Activated naive CD8-positive, alpha-beta T cell treated with anti-CD3 and anti-CD28 coated beads for 36 hours (primary cell): Measurements from ENCODE around the gene GON4L. TPM values are rescaled to one million over a fixed set of nuclear protein-coding genes. Genes with fewer than 3 reads are reported as not detected.
"Not testable (repeated sequence)": the region's sequence is repeated elsewhere in the genome, so short reads cannot be mapped to it uniquely, and the experiment has no call there.

Experiments used
- DNase-seq: peaks from one replicate; pipeline ENCODE4 v3.0.0; 2021
- H3K27ac Mint-ChIP-seq: one replicate; pipeline ENCODE4 v1.8.0; 2022; ENCODE audit warnings: mild to moderate bottlenecking, moderate library complexity, mixed read lengths
- H3K27me3 Mint-ChIP-seq: one replicate; pipeline ENCODE4 v1.8.0; 2022; ENCODE audit warnings: mild to moderate bottlenecking, mixed read lengths
- H3K36me3 Mint-ChIP-seq: one replicate; pipeline ENCODE4 v1.8.0; 2021; ENCODE audit warnings: mild to moderate bottlenecking, mixed read lengths
- H3K4me1 Mint-ChIP-seq: one replicate; pipeline ENCODE4 v1.8.0; 2021; ENCODE audit warnings: mixed read lengths
- H3K4me3 Mint-ChIP-seq: one replicate; pipeline ENCODE4 v1.8.0; 2022; ENCODE audit warnings: mild to moderate bottlenecking, moderate library complexity, mixed read lengths
- H3K9me3 Mint-ChIP-seq: one replicate; pipeline ENCODE4 v1.8.0; 2022; ENCODE audit warnings: mixed read lengths
- total RNA-seq, 2 experiments: library from RNA; stranded (reverse); gene quantifications; one replicate each; pipeline ENCODE4 v1.2.3, GENCODE V29; 2021

Gene GON4L
- total RNA-seq, 2 experiments from 2014 or later, result 39.3 to 41.1 TPM

GRCh38 chr1:155715777-155716176, 141.2 kb downstream of the GON4L start:
- no peak for DNase-seq
- Mint-ChIP-seq H3K27me3 (no peaks in the 10 kb centered on the region), H3K4me3 (no peak overlapping the region), H3K36me3 (peaks cover 15% of the 10 kb centered on the region), H3K9me3 (no peaks in the 10 kb centered on the region), H3K27ac (no peak overlapping the region), H3K4me1 (peaks cover 7% of the 10 kb centered on the region)

GRCh38 chr1:155715056-155715455, 142.0 kb downstream of the GON4L start:
- DNase-seq, H3K27ac Mint-ChIP-seq, H3K4me1 Mint-ChIP-seq, H3K27me3 Mint-ChIP-seq, H3K4me3 Mint-ChIP-seq, H3K9me3 Mint-ChIP-seq: not testable (repeated sequence)
- H3K36me3 Mint-ChIP-seq, result peaks cover 14% of the 10 kb centered on the region

DNA sequence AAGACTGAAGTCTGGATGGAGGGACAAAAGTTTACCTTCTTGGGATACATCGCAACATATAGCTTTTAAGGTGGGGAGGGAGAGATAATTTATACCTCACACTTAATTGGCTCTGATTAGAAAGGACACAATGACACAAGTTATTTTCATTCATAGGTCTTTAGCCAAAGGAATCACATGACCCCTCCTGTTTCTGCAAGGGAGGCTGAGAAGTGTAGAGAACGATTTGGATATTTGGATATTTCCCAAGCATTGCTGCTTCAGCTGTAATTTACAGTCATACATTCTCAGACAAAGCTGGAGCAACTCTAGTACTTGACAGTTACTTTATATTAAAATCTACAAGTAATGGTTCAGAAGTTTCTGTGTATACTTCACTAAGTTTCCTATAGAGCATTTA, 143.9 kb downstream of the GON4L start:
- Mint-ChIP-seq H3K27me3 (no peaks in the 10 kb centered on the region), H3K4me3 (no peak overlapping the region), H3K36me3 (peaks cover 16% of the 10 kb centered on the region), H3K4me1 (peaks cover 9% of the 10 kb centered on the region), H3K27ac (no peak overlapping the region), H3K9me3 (no peaks in the 10 kb centered on the region)
- DNase-seq, result no peak

- not testable (repeated sequence) for H3K27ac Mint-ChIP-seq, DNase-seq, H3K4me3 Mint-ChIP-seq, H3K27me3 Mint-ChIP-seq, H3K9me3 Mint-ChIP-seq
- Mint-ChIP-seq H3K4me1 (peaks cover 13% of the 10 kb centered on the region), H3K36me3 (peaks cover 17% of the 10 kb centered on the region)
Observed at GRCh38 chr1:155712636-155713035, 144.4 kb downstream of the GON4L start.

DNA sequence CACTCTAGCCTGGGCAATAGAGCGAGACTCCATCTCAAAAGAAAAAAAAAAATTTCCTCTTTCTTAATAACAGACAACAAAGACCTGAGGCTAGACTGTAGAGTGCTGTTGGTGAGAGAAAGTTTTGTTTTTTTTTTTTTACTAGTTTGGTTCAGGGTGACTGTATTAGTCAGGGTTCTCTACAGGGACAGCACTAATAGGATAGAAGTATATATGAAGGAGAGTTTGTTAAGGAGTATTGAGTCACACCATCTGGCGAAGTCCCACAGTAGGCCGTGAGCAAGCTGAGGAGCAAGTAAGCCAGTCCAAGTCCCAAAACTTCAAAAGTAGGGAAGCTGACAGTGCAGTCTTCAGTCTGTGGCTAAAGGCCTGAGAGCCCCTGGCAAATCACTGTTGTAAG, 145.6 kb downstream of the GON4L start:
- not testable (repeated sequence) for H3K4me1 Mint-ChIP-seq, H3K4me3 Mint-ChIP-seq, DNase-seq, H3K9me3 Mint-ChIP-seq, H3K27ac Mint-ChIP-seq, H3K27me3 Mint-ChIP-seq
- H3K36me3 Mint-ChIP-seq, result peaks cover 19% of the 10 kb centered on the region

DNA sequence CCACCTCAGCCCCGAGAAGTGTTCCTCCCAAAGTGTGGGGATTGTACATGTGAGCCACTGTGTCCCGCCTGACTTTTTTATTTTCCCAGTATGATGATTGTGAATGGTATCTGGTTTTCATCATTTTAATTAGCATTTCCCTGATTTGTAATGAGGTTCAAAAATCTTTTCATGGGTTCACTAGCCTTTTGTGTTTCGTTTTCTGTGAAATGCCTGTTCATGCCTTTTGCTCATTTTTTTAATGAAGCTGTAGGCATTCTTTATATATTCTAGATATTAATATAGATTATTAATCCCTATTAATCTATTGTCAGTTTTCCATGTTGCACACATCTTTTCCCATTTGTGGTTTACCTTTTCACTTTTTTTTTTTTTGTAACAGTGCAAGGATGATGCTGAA, 147.6 kb downstream of the GON4L start:
- Mint-ChIP-seq H3K4me1 (peaks cover 10% of the 10 kb centered on the region), H3K9me3 (no peaks in the 10 kb centered on the region), H3K36me3 (peaks cover 18% of the 10 kb centered on the region), H3K27ac (no peak overlapping the region), H3K4me3 (no peak overlapping the region), H3K27me3 (no peaks in the 10 kb centered on the region)
- no peak for DNase-seq

DNA sequence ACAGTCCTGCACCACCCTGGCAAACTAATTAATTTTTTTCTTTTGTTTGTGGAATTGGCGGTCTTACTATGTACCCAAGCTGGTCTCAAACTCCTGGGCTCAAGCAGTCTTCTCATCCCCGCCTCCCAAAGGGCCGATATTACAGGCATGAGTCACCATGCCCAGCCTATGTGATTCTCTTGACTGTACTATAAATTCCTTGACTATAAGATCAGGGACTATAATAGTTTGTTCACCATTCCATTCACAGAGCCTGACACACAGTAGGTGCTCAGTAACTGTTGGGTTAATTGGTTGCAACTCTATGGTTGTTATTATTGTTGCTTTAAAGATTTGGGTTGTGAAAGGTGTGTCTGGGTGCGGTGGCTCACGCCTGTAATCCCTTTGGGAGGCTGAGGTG, 150.9 kb downstream of the GON4L start:
- H3K27ac Mint-ChIP-seq, result no peak overlapping the region
- peaks cover 18% of the 10 kb centered on the region for H3K36me3 Mint-ChIP-seq

GRCh38 chr1:155704414-155704813, 152.6 kb downstream of the GON4L start:
- H3K27me3 Mint-ChIP-seq, DNase-seq, H3K9me3 Mint-ChIP-seq, H3K4me3 Mint-ChIP-seq, H3K27ac Mint-ChIP-seq: not testable (repeated sequence)
- peaks cover 21% of the 10 kb centered on the region for H3K36me3 Mint-ChIP-seq
- peaks cover 15% of the 10 kb centered on the region for H3K4me1 Mint-ChIP-seq

More for the DNA sequence above, 150.9 kb downstream of the GON4L start:
- Mint-ChIP-seq H3K4me1 (peaks cover 15% of the 10 kb centered on the region), H3K4me3 (no peak overlapping the region), H3K27me3 (no peaks in the 10 kb centered on the region), H3K9me3 (no peaks in the 10 kb centered on the region)
- DNase-seq, result no peak

GRCh38 chr1:155703216-155703615, 153.8 kb downstream of the GON4L start:
- Mint-ChIP-seq H3K27me3 (no peaks in the 10 kb centered on the region), H3K36me3 (peaks cover 20% of the 10 kb centered on the region), H3K4me1 (peaks cover 20% of the 10 kb centered on the region), H3K4me3 (no peak overlapping the region), H3K9me3 (no peaks in the 10 kb centered on the region), H3K27ac (no peak overlapping the region)
- no peak for DNase-seq

DNA sequence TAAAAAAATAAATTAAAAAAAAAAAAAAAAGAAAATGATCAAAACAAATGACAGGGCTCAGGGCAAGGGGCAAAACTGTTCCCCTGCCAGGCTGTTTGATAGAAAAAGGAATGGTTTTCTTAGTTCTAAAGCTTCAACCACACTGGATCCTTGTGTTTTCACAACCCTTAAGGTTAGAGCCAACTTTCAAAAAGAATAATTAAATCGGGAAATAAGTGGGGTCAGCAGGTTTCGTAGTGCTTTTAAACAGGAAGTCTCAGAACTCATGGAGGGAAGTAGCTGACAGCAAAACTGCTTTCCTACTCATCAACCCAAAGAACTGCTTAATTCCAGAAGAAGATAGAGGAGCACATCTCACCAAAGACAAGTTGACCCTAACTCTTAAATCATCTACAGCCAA, 155.3 kb downstream of the GON4L start:
- H3K27me3 Mint-ChIP-seq, DNase-seq, H3K27ac Mint-ChIP-seq, H3K4me3 Mint-ChIP-seq, H3K9me3 Mint-ChIP-seq: not testable (repeated sequence)
- H3K36me3 Mint-ChIP-seq, result peaks cover 24% of the 10 kb centered on the region
- H3K4me1 Mint-ChIP-seq, result peaks cover 17% of the 10 kb centered on the region

Other genes with a start within 250 kb of the GON4L start
- 10 to 100 TPM; 85.1 to 99.1 TPM for gene MSTO1, start 247.0 kb downstream of the GON4L start, total RNA-seq
- 10 to 100 TPM; 66.8 to 67.0 TPM for gene YY1AP1, start 168.4 kb downstream of the GON4L start, total RNA-seq
- 100 to 1,000 TPM; 148 to 151 TPM for gene DAP3, start 168.1 kb downstream of the GON4L start, total RNA-seq
- 10 to 100 TPM; 12.2 to 12.8 TPM for gene SYT11, start 2.4 kb upstream of the GON4L start, total RNA-seq
- gene RIT1, start 54.1 kb upstream of the GON4L start, total RNA-seq, result 10 to 100 TPM; 19.4 to 20.0 TPM
- gene KHDC4, start 77.2 kb upstream of the GON4L start, total RNA-seq, result 10 to 100 TPM; 53.2 to 54.7 TPM
- gene RXFP4, start 84.4 kb upstream of the GON4L start, total RNA-seq, result under 1 TPM in 1 of 2 experiments, not detected in 1; 0.16 TPM
- gene ARHGEF2, start 121.3 kb upstream of the GON4L start, total RNA-seq, result 100 to 1,000 TPM; 135 to 148 TPM
- 100 to 1,000 TPM; 155 TPM for gene SSR2, start 163.7 kb upstream of the GON4L start, total RNA-seq
- 10 to 100 TPM; 42.6 to 47.1 TPM for gene UBQLN4, start 196.6 kb upstream of the GON4L start, total RNA-seq
- 10 to 100 TPM; 45.9 to 49.1 TPM for gene LAMTOR2, start 197.6 kb upstream of the GON4L start, total RNA-seq
- under 1 TPM; 0.64 to 0.99 TPM for gene RAB25, start 203.9 kb upstream of the GON4L start, total RNA-seq
- gene MEX3A, start 225.3 kb upstream of the GON4L start, total RNA-seq, result under 1 TPM; 0.34 to 0.35 TPM